Measurements from ENCODE around the gene KIF11.

Gene KIF11

GRCh38 chr10:92702301-92702916, 109.5 kb downstream of the KIF11 start:
- no peak for DNase-seq (ENCODE audit: low read depth, low spot score)
- Histone ChIP-seq H3K36me3 (ENCODE audit: control insufficient read depth, insufficient read depth, low read length) (no peaks in the 10 kb centered on the region), H3K4me3 (ENCODE audit: low read length) (no peak overlapping the region), H3K27ac (ENCODE audit: low read length) (no peak overlapping the region), H3K4me1 (ENCODE audit: control insufficient read depth, insufficient read depth, low read length) (no peaks in the 10 kb centered on the region), H3K27me3 (ENCODE audit: control insufficient read depth, insufficient read depth, low read length) (peaks cover 2% of the 10 kb centered on the region; the same call in 1 of the 2 replicates), H3K9me3 (ENCODE audit: control insufficient read depth, insufficient read depth, low read length) (no peaks in the 10 kb centered on the region)
- WGBS (ENCODE audit: insufficient coverage, insufficient read length) = no CpG with 5 or more reads among the region's 4 CpGs
